NB4 (cell line): ENCODE results near the gene EIPR1.

Experiments
- DNase-seq: peaks from one replicate; pipeline ENCODE4 v3.0.0; 2010; ENCODE audit warnings: low read depth
- H3K4me3 ChIP-seq: one replicate; pipeline ENCODE4 v1.5.1; 2011; ENCODE audit warnings: mild to moderate bottlenecking, low read depth, low read length, moderate library complexity
- CTCF ChIP-seq: IDR thresholded peaks from one replicate; pipeline ENCODE4 v1.5.1; 2012; ENCODE audit warnings: low read depth, low read length
- MYC ChIP-seq: IDR thresholded peaks from 2 replicates; pipeline ENCODE4 v1.6.1; 2011; ENCODE audit warnings: low read depth, low read length
- POLR2A ChIP-seq: IDR thresholded peaks from 2 replicates; pipeline ENCODE4 v1.6.1; 2011; ENCODE audit warnings: mild to moderate bottlenecking; ENCODE audit not compliant: insufficient read length; ENCODE audit errors: extremely low read depth
- TF ChIP-seq, protein P1 (sequence below): IDR thresholded peaks from 2 replicates; pipeline ENCODE4 v1.6.1; 2011; ENCODE audit warnings: low read depth, low read length

Gene EIPR1

DNA sequence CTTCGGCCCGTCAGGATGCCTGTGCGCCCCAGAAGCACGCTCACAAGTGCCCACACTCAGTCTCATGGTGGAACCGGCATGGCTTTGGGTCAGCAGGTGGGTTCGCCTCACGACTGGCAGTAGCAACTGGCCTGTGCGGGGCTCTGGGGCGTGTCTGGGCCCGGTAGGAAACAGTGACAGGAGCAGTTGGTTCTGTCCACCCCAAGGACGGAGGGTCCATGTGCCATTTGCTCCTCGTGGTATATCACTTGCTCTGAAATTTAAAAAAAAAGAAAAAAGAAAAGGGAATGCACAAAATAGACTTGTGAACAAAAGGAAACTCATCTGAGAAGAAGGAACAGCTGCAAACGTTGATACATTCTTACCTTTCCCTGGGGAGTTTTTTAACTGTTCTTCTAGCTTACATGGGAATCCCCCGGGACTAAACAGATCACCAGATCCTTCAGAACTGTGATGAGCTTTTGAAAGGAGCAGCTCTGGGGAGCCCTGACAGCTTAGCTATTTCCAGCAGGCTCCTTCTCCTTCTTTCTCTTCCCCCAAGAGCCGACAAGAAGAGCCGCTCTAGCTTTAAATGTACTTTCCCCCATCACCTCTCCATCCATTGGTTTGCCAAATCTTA lies 44.7 kb upstream of the EIPR1 start:
- TF ChIP-seq CTCF, result no peak
- TF ChIP-seq MYC, result no peak
- no peak for TF ChIP-seq POLR2A
- TF ChIP-seq, protein P1, sequence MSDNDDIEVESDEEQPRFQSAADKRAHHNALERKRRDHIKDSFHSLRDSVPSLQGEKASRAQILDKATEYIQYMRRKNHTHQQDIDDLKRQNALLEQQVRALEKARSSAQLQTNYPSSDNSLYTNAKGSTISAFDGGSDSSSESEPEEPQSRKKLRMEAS, result no peak
- DNase-seq, result peak; percentile 24
- H3K4me3 ChIP-seq, result no peak overlapping the region

- H3K4me3 ChIP-seq, result no peak overlapping the region
- TF ChIP-seq MYC (no peak), CTCF (no peak), POLR2A (no peak)
- TF ChIP-seq, protein P1, result no peak
- DNase-seq, result no peak
Measured at GRCh38 chr2:3421580-3421979, 44.0 kb upstream of the EIPR1 start.

- TF ChIP-seq CTCF (no peak), POLR2A (no peak), MYC (no peak)
- TF ChIP-seq, protein P1, result no peak
- no peak overlapping the region for H3K4me3 ChIP-seq
- DNase-seq, result no peak
Measured at GRCh38 chr2:3420769-3421397, 43.3 kb upstream of the EIPR1 start.

- H3K4me3 ChIP-seq, result no peak overlapping the region
- TF ChIP-seq, protein P1, result no peak
- TF ChIP-seq CTCF, result no peak
- TF ChIP-seq POLR2A, result no peak
- no peak for TF ChIP-seq MYC
- no peak for DNase-seq
Measured at GRCh38 chr2:3420076-3420768, 42.6 kb upstream of the EIPR1 start.

DNA sequence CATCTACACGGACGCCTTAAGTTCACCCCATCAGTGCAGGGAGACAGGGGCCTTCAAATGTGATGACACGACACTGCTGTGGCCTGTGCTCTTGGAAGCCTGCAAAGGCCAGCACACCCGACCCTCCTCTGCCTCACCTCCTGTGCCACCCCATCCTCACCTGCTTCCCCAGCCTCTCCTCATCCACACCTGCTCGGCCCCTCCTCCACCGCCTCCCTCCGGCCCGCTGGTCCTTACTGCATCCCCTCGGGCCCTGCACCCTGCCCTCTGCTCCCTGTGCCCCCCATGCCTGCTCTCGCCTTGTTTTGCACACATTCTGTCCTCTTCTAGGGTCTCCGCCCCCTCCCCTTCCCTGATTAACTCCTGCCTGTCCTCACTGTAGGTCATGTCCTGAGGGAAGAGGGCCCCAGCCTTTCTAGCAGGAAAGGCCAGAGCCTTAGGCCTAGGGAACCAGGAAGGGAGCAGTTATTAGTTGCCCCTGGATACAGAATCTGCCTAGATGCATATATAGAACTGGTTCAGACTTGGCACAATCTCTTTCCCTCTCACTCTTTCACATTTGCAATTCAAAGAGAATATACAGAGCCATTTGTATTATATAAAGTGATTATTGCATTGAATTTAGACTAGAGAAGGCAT lies 41.3 kb upstream of the EIPR1 start:
- H3K4me3 ChIP-seq, result no peak overlapping the region
- no peak for DNase-seq
- TF ChIP-seq, protein P1, result no peak
- no peak for TF ChIP-seq MYC
- TF ChIP-seq POLR2A, result no peak
- TF ChIP-seq CTCF, result no peak
